ENCODE measurements around the gene APBB3.

GRCh38 chr5:140590861-140591260 lies 26.5 kb upstream of the APBB3 start:
- TF ChIP-seq CTCF (IDR thresholded peaks at IDR 0.05; ENCODE audit: insufficient read depth, low read length) (no peak), REST (IDR thresholded peaks at IDR 0.05; ENCODE audit: insufficient replicate concordance, low read depth) (no peak)
